Suprapubic skin (tissue), 4 donors: ENCODE results near the gene FAM171A2.

Source experiments
- POLR2A ChIP-seq, 2 donors: fragments of 450-650 bp; IDR thresholded peaks; one replicate each; pipeline ENCODE4 v1.6.1; 2017; ENCODE audit warnings: antibody characterized with exemption in 2 of 2, mild to moderate bottlenecking in 2 of 2, moderate library complexity in 2 of 2
- POLR2AphosphoS5 ChIP-seq, 3 donors: sonication (generic); formaldehyde crosslinking; IDR thresholded peaks; one replicate each; pipeline ENCODE4 v1.6.1; 2017; ENCODE audit warnings: antibody characterized with exemption in 3 of 3
- TF ChIP-seq, protein P1 (sequence below), 2 donors: fragments of 200-600 bp in 1 of 2; fragments of 450-650 bp in 1 of 2; sonication (generic) in 1 of 2; IDR thresholded peaks; one replicate each; pipeline ENCODE4 v1.5.1; 2016 to 2019; ENCODE audit warnings: antibody characterized with exemption in 2 of 2, mild to moderate bottlenecking in 1 of 2, moderate library complexity in 1 of 2

DNA sequence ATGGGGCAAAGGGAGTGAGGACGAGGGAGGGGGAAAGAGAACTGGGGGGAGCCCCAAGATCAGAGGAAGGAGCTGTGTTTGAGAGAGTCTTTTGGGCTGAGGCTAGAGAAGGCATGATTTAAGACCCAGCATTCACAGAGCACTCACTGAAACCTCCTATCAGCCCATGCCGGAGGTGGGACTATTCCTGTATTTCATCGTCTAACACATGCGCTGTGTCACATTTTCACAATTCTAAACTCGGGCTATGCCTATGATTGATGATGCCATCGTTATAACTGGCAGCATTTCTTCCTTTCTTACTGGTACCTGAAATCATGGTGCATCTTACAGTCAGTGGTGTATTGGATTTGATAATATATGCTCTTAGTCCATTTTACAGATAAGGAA lies 3.5 kb downstream of the FAM171A2 start:
- TF ChIP-seq, protein P1, sequence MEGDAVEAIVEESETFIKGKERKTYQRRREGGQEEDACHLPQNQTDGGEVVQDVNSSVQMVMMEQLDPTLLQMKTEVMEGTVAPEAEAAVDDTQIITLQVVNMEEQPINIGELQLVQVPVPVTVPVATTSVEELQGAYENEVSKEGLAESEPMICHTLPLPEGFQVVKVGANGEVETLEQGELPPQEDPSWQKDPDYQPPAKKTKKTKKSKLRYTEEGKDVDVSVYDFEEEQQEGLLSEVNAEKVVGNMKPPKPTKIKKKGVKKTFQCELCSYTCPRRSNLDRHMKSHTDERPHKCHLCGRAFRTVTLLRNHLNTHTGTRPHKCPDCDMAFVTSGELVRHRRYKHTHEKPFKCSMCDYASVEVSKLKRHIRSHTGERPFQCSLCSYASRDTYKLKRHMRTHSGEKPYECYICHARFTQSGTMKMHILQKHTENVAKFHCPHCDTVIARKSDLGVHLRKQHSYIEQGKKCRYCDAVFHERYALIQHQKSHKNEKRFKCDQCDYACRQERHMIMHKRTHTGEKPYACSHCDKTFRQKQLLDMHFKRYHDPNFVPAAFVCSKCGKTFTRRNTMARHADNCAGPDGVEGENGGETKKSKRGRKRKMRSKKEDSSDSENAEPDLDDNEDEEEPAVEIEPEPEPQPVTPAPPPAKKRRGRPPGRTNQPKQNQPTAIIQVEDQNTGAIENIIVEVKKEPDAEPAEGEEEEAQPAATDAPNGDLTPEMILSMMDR (IDR thresholded peaks at IDR 0.05): no peak
- no peak for TF ChIP-seq POLR2AphosphoS5 (IDR thresholded peaks at IDR 0.05)
- no peak for TF ChIP-seq POLR2A (IDR thresholded peaks at IDR 0.05)
